GOT3 (cell line): ENCODE measurements around the gene MEN1.

ENCODE experiments used
- DNase-seq: peaks from one replicate; lab custom pipeline; 2025; ENCODE audit warnings: mixed read lengths; lab: John Stamatoyannopoulos, UW

The MEN1 gene

GRCh38 chr11:64784813-64785581 is 25.4 kb downstream of the MEN1 start:
- no peak for DNase-seq

GRCh38 chr11:64778473-64779298 is 31.7 kb downstream of the MEN1 start, which contains the start of gene SF1:
Gene SF1 (minus strand): TSS chr11:64778542. CDS start chr11:64778392, 150 bp downstream.
- DNase-seq = peak; percentile 94

- no peak for DNase-seq
Observed at GRCh38 chr11:64778223-64778472, 32.2 kb downstream of the MEN1 start.

GRCh38 chr11:64777449-64778222 is 32.7 kb downstream of the MEN1 start:
- no peak for DNase-seq

GRCh38 chr11:64776875-64777274 is 33.5 kb downstream of the MEN1 start:
- no peak for DNase-seq

- no peak for DNase-seq
Observed at GRCh38 chr11:64776425-64776824, 33.9 kb downstream of the MEN1 start.

GRCh38 chr11:64774144-64774543 is 36.2 kb downstream of the MEN1 start:
- DNase-seq = no peak

GRCh38 chr11:64772303-64773018 is 37.9 kb downstream of the MEN1 start:
- DNase-seq = no peak

- DNase-seq = no peak
Observed at GRCh38 chr11:64771861-64772260, 38.5 kb downstream of the MEN1 start.

- no peak for DNase-seq
Observed at GRCh38 chr11:64770120-64770519, 40.2 kb downstream of the MEN1 start.

- DNase-seq = no peak
Observed at GRCh38 chr11:64769283-64769682, 41.1 kb downstream of the MEN1 start.

- no peak for DNase-seq
Observed at GRCh38 chr11:64768300-64768694, 42.1 kb downstream of the MEN1 start.

GRCh38 chr11:64767344-64768299 is 42.7 kb downstream of the MEN1 start:
- DNase-seq = no peak

GRCh38 chr11:64766881-64767280 is 43.5 kb downstream of the MEN1 start:
- DNase-seq = no peak

- no peak for DNase-seq
Observed at GRCh38 chr11:64765851-64766665, 44.3 kb downstream of the MEN1 start.

- no peak for DNase-seq
Observed at GRCh38 chr11:64765291-64765850, 45.0 kb downstream of the MEN1 start.

GRCh38 chr11:64764753-64765152 is 45.6 kb downstream of the MEN1 start:
- no peak for DNase-seq

GRCh38 chr11:64764040-64764611 is 46.2 kb downstream of the MEN1 start:
- no peak for DNase-seq

GRCh38 chr11:64763526-64764039 is 46.8 kb downstream of the MEN1 start:
- DNase-seq = no peak
